Cerebellar nuclear complex (tissue), 1 donor: Measurements from ENCODE around the gene GAST.

Experiments
- DNase-seq, 2 experiments: peaks; one replicate each; lab custom pipeline; 2025; lab: John Stamatoyannopoulos, UW

GAST gene

DNA sequence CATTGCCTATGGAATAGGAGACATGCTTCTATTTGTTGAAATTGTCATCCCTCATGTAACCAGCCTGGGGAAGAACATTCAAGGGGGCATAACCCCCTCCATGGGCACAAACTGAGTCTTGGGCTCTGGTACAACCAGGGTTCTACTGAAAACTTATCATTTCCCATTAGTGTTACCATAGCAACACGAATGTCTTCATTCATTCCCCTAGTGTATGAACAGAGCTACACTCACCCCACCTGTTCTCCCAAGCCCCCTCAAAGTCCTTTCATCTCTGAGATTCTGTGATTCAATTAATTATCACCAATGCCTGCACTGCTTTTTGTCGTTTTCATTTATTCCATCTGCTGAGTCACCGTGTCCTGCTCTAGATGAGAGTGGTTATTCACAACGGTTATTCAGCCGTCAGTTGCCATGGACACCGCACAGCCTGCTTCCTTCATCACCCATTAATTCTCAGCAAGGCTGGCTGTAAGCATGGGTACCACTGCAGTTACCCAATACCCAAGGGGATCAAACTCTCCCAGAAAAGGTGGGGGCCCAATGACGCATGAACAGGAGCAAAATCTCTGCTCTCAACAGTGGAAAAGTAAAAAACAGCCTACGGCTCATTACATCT is 1.6 kb upstream of the GAST start:
- no peak for DNase-seq

DNA sequence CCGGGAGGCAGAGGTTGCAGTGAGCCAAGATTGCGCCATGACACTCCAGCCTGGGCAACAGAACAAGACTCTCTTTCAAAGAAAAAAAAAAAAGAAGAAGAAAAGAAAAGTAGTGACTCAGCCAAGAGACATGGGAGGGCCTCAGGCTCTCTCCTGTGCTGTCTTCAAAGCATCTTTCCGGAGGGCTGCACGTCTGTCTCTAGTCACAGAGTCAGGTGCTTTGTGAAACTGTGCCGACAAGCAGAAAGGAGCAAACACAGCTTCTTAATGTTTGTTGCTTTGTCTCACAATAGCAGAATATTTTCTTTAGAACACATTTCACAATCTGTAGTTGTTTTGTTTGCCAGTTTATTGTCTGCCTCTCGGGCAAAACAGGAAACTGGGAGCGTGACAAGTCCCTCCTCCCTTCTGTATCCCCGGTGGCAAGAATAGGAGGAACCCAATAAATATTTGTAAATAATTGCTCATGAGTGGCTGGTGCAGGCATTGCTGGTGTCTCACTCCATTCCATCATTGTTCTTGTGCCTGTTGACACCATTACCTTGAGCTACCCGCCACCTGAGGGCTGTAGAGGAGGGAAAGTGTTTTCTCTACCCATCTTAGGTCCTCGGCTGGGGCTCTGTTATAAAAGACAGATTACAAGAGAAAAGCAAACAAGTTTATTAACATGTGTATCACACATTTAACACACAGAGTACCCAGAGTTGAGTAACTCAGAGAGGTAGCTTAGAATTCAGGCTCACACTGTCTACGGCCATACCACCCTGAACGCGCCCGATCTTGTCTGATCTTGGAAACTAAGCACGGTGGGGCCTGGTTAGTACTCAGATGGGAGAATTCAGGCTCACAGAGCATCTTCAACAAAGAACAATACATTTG is 5.5 kb downstream of the GAST start:
- DNase-seq = no peak

DNA sequence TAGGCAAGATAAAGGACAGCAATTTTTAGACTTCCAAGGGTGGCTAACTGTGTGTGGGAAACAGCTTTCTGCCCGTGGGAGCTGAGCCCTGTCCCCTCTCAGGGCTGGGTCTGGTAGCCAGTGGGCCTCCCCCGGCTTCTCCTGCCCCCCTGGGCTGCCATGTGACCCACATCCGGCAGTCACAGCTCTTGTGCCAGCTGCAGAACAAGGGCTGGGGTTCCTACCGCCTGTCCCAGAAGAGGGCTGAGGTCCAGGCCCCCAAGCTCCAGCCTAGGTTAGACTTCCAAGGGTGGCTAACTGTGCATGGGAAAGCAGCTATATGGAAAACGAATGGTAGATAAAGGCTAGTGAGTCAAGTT is 6.1 kb downstream of the GAST start:
- no peak for DNase-seq

- no peak for DNase-seq
These were observed 10.1 kb downstream of the GAST start for GRCh38 chr17:41722231-41722630.

GRCh38 chr17:41723801-41724475 is 11.8 kb downstream of the GAST start:
- no peak for DNase-seq

GRCh38 chr17:41724476-41725050 is 12.4 kb downstream of the GAST start:
- DNase-seq = no peak

DNA sequence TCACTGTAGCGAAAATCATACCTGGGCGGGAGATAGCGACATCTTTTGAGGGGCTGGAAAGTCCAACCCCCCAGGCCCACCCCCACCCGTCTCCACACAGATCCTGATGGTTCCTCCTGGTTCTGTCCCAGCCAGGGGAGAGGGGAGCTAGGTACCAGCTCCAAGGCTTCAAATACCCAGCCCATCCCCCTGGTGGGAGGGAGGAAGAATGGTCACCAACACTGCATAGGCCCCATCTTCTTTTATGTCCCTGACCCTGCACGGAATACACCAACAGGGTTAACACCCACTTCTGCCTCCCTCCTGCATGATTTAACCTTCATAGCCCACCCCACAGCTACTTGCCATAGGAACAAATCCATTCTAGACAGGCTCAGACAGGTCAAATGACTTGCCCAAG is 13.0 kb downstream of the GAST start:
- DNase-seq = no peak

DNA sequence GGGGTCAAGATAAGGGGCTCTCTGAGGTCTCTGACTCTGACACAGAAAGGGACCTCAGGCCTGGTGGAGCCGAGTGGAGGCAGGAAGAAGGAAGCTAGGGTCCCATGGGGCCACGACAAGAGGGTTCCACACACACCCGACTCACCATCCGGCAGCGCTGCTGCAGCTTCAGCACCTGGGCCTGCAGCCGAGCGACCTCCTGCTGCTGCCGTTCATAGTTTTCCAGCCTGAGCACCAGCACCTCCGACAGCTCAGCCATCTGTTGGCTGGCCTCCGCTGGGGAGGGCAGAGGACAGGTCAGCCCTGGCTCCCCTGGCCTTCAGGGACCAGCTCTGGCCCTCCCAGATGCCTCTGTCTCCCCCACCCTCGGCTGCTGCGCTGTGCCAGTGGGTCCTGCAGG is 15.9 kb downstream of the GAST start:
- no peak for DNase-seq

DNA sequence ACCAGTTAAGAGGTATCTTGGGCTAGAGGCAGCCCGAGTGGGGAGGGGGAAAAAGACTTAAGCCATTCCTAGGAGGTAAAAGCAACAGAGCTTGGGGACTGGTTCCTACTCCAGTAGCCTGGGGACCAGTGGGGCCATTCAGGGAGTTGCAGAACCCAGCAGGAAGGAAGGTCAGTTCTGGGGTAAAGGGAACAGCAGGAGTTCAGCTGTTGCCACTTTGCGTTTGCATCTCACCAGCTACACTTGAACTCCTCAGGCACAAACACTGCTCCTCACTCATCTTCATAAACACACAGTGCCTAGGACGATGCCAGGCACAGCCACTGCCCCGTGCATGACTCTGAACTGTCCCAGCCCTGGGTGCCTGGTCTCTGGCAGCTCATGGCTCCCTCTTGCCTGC is 18.3 kb downstream of the GAST start:
- no peak for DNase-seq

GRCh38 chr17:41731836-41732235 is 19.7 kb downstream of the GAST start:
- no peak for DNase-seq

- no peak for DNase-seq
These were observed 21.4 kb downstream of the GAST start for GRCh38 chr17:41733348-41734138.

GRCh38 chr17:41734139-41734948 is 22.2 kb downstream of the GAST start, which contains the start of gene HAP1:
HAP1 (minus strand) TSS chr17:41734643; CDS start chr17:41734634, 9 bp downstream.
- no peak for DNase-seq

DNA sequence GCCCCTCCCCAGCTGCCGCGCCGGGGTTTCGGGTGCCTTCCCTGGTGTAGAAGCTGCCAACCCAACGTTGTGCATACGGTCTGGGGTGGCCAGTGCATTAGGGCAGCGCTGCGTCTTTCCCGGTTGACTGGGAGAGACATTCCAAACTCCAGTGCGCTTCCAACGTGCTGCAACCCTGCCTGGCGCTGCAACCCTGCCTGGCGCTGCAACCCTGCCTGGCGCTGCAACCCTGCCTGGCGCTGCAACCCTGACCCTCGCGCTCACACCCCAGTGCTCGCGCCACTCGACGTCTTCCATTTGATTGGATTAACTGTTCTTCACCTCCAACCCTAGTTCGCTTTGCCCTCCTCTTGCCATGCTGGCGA is 22.8 kb downstream of the GAST start:
- no peak for DNase-seq

DNA sequence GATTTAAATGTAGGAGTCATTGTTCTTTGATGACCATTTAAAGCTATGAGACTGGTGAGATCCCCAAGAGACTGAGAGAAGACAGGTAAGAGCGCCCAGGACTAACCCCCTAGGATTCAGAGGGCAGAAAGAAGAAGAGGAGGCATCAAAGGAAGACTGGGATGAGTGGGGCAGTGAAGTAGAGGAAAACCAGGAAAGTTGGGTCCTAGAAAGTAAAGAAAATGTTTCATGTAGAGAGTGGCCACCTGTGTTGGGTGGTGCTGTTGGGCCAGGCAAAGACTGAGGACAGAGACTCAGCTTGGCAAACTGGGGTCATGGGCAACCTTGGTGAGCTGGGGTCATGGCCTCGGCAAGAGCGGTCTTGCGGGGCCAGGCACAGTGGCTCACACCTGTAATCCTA is 23.6 kb downstream of the GAST start:
- DNase-seq = no peak

GRCh38 chr17:41736983-41737679 is 25.0 kb downstream of the GAST start:
- DNase-seq = no peak

DNA sequence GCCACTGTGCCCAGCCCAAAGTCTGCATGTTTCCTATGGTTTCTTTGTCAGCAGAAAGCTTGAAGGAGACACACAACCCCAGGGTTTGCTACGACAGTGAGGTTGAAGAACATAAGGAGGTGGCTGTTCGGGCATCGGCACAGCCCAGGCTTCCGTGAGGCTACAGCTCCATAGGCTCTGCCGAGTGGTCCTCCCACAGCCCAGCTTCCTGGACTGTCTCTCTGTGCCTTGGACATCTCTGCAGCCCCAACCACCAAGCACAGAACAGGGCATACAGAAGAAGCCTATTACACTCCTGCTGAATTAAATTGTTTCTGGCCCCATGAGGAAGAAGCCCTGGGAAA is 25.5 kb downstream of the GAST start:
- DNase-seq = no peak

DNA sequence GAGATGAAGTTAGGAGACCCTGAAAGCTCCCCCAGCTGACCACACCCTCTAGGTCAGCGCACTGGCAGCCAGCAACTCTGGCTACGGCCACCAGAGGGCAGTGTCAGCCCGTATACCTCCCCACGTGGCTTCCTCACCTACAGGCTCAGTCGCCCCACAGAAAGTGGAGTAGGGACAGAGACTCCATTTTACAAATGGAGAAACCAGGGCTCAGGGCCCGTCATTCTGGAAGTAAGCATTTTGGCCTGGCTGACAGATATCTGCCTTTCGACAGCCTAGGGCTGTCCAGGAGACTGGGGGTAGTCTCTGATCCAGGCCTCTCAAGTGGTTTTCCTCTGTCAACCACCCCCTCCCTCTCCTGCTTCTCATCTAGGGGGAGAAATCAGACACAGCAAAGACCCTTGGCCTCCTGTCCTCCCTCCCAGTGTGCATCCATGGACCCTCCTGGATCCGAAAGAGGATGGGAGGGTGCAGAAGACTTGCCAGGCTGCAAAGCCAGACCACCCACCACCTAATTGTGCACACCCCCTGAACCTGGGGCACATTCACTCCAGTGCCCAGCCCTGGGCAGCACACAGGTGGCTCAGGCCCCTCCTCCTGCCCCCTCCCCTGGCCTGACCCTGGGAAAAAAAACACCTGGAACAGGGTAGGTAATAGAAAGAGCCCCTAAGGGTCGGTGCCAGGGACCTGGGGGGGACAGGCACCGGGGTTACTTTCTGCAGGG is 26.1 kb downstream of the GAST start:
- DNase-seq = peak in 1 of 2 experiments; percentile 63

DNA sequence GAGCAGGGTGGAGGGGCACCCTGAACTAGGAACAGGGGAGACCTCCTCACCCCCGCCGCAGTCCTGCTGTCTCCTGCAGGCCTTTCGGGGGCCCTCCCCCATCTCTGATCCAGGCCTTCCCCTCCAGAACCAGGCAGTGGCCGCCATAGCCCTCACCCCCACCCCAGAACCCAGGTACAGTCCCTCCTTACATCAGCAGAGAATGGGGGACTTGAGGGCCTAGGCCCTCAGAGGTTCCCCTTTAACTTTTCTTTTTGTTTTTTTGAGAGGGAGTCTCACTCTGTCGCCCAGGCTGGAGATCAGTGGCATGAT is 26.6 kb downstream of the GAST start:
- DNase-seq = no peak

DNA sequence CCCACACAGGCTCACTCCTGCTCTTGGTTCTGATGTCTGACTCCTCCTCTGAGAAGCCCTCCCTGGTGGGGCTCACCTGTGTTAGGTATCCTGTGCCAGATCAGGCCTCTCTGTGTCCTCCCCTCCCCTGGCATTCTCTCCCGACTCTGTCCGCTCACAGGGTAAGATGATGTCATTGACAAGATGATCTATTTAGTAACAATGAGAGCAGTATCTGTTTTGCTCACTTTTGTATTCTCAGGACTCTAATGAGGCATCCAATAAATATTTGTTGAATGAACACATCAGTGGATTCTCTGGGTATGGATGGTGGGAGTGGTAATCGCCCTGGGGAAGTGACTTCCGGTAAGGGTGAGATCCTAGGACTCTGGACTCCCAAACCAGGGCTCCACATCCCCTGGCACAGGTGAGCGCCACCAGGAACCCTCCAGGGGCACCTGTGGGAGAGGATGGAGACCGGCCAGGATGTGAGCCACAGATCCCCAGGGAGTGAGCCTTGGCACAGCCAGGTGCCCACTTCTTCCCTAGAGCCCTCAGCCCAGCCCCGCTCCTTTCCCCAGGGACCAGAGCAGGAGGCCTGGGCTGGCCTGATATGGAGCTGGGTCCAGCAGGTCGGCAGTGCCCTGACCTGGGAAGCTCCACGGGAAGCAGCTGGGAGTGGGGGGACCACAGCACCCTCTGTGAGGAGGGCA is 27.7 kb downstream of the GAST start:
- DNase-seq = no peak
